NCI-H345 treated with DMSO at 0.1 percent for 48 hours (cell line): Measurements from ENCODE around the gene EIF3B.
"Not testable (repeated sequence)": the region's sequence is repeated elsewhere in the genome, so short reads cannot be mapped to it uniquely, and the experiment has no call there.

Experiments
- DNase-seq: peaks from one replicate; lab custom pipeline; 2025; ENCODE audit not compliant: unreplicated experiment; lab: John Stamatoyannopoulos, UW

EIF3B gene

GRCh38 chr7:2347351-2348063 is 7.1 kb upstream of the EIF3B start:
- DNase-seq: not testable (repeated sequence)

GRCh38 chr7:2350055-2350454 is 4.6 kb upstream of the EIF3B start:
- no peak for DNase-seq

GRCh38 chr7:2350861-2351260 is 3.8 kb upstream of the EIF3B start:
- no peak for DNase-seq

GRCh38 chr7:2353113-2353935 is 1.3 kb upstream of the EIF3B start:
- no peak for DNase-seq

GRCh38 chr7:2353936-2354185 is 766 bp upstream of the EIF3B start:
- DNase-seq: peak; percentile 85

- DNase-seq: no peak
Observed at GRCh38 chr7:2354939-2355704, 495 bp downstream of the EIF3B start.

- DNase-seq: no peak
Observed at GRCh38 chr7:2355705-2356008, 1.0 kb downstream of the EIF3B start.

GRCh38 chr7:2357165-2357564 is 2.5 kb downstream of the EIF3B start:
- DNase-seq: no peak

- DNase-seq: no peak
Observed at GRCh38 chr7:2357571-2357970, 2.9 kb downstream of the EIF3B start.

GRCh38 chr7:2358968-2359527 is 4.4 kb downstream of the EIF3B start:
- DNase-seq: no peak

GRCh38 chr7:2359610-2360009 is 5.0 kb downstream of the EIF3B start:
- no peak for DNase-seq

GRCh38 chr7:2360796-2361195 is 6.2 kb downstream of the EIF3B start:
- DNase-seq: no peak

GRCh38 chr7:2362385-2363088 is 7.9 kb downstream of the EIF3B start:
- DNase-seq: no peak

GRCh38 chr7:2369139-2369538 is 14.5 kb downstream of the EIF3B start:
- DNase-seq: no peak

- no peak for DNase-seq
Observed at GRCh38 chr7:2371329-2371728, 16.7 kb downstream of the EIF3B start.

GRCh38 chr7:2372724-2373123 is 18.1 kb downstream of the EIF3B start:
- DNase-seq: no peak

- no peak for DNase-seq
Observed at GRCh38 chr7:2373124-2373556, 18.5 kb downstream of the EIF3B start.

- DNase-seq: no peak
Observed at GRCh38 chr7:2373646-2374045, 19.0 kb downstream of the EIF3B start.

GRCh38 chr7:2374401-2374800 is 19.8 kb downstream of the EIF3B start:
- DNase-seq: no peak

GRCh38 chr7:2374830-2375728 is 20.5 kb downstream of the EIF3B start:
- no peak for DNase-seq
